GM19395 (cell line): Measurements from ENCODE around the gene PRR13.
"Not testable (repeated sequence)": the region's sequence is repeated elsewhere in the genome, so short reads cannot be mapped to it uniquely, and the experiment has no call there.

Experiments
- ATAC-seq: cut with Tn5 transposase; IDR thresholded peaks from one replicate; pipeline ENCODE4 v1.9.1; 2021; ENCODE audit warnings: mild to moderate bottlenecking, moderate library complexity; ENCODE audit not compliant: unreplicated experiment

PRR13 gene

DNA sequence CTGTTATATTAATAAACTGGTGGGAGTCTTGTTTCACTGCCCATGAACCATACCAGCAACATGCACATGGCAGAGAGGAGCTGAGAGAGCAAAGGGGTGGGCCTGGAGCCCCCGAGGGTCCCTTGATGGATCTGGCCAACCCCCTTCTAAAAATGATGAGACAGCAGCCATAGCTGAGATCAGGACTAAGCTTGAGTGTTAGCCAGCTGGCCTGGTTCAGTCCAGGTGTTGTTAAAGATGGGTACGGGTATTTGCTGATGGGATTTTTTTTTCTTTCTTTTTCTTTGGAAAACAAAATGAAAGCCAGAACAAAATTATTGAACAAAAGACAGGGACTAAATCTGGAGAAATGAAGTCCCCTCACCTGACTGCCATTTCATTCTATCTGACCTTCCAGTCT, 26.3 kb downstream of the PRR13 start:
- ATAC-seq = no peak

DNA sequence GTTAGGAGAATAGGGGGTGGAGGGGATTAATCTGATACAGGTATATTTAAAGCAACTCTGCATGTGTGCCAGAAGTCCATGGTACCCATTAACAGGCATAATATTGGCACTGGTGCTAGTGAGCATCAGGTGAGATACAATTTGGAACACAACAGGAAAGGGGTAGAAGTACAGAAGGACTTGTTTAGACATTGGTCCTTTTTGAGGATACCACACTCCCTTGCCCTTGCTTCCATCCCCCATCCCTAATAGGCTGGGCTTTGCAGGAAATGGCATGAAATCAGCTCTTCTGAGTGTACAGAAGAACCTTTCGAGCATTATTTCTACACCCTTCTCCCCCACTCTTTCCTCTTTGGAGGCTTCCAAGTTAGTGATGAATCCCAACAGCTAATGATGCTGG, 26.7 kb downstream of the PRR13 start:
- ATAC-seq = no peak

DNA sequence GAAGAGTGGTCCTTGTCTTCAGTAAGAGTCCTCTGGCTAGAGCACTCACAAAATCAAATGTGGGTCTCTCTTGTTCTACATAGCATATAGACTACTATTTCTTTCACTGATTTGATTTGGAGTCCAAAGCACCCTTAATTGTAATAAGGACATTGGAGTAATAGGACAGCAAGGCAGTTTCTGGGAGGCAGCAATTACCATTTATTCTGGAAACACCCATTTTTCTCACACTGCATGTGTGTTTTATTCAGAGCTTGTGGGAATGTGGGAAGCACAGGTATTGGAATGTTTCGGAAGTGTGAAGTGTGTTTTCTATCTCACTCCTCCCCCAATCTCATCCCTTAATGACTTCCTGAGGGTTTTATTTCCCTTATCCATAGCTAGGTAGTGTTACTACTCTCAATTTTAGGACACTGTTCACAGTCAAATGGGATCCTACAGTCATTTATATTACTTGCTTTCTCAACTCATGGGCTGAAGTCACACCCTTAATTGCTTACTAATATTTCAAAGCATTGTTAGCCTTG, 30.6 kb downstream of the PRR13 start:
- no peak for ATAC-seq

- ATAC-seq = no peak
Measured at GRCh38 chr12:53474077-53474476, 32.5 kb downstream of the PRR13 start.

- ATAC-seq = no peak
Measured at GRCh38 chr12:53474819-53475218, 33.3 kb downstream of the PRR13 start.

- no peak for ATAC-seq
Measured at GRCh38 chr12:53476769-53477209, 35.3 kb downstream of the PRR13 start.

DNA sequence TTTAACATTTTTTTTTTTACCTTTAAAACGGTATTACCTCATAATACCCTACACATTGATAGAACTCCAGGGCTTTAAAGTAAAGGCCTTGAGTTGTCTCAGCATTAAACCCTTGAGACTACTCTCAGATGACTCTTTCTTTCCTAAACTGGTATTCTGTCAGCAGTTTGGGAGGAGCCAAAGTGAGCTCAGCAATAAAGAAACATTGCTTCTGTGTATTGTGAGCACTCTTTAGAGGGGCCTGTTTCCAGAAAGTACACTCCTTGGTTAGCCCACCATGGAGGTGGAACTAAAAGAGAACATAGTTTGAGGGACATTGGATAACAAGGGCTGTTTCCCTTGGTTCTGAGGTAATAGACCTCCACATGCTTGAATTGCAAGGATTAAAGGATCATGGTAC, 37.3 kb downstream of the PRR13 start:
- no peak for ATAC-seq

DNA sequence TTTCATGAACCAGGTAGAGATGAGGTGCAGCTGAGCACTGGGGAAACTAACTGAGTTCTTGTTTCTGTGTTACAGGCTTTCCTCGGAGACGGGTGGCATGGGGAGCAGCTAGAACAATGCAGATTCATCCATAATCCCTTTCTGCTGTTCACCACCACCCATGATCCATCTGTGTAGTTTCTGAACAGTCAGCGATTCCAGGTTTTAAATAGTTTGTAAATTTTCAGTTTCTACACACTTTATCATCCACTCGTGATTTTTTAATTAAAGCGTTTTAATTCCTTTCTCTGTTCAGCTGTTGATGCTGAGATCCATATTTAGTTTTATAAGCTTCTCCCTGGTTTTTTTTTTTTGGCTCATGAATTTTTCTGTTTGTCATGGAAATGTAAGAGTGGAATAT, 37.8 kb downstream of the PRR13 start:
- no peak for ATAC-seq

GRCh38 chr12:53480491-53481442, 39.2 kb downstream of the PRR13 start:
- no peak for ATAC-seq

GRCh38 chr12:53481458-53481857, 39.9 kb downstream of the PRR13 start:
- not testable (repeated sequence) for ATAC-seq

GRCh38 chr12:53481939-53482586, 40.5 kb downstream of the PRR13 start:
- ATAC-seq = no peak

GRCh38 chr12:53482626-53483168, 41.2 kb downstream of the PRR13 start:
- ATAC-seq = no peak

DNA sequence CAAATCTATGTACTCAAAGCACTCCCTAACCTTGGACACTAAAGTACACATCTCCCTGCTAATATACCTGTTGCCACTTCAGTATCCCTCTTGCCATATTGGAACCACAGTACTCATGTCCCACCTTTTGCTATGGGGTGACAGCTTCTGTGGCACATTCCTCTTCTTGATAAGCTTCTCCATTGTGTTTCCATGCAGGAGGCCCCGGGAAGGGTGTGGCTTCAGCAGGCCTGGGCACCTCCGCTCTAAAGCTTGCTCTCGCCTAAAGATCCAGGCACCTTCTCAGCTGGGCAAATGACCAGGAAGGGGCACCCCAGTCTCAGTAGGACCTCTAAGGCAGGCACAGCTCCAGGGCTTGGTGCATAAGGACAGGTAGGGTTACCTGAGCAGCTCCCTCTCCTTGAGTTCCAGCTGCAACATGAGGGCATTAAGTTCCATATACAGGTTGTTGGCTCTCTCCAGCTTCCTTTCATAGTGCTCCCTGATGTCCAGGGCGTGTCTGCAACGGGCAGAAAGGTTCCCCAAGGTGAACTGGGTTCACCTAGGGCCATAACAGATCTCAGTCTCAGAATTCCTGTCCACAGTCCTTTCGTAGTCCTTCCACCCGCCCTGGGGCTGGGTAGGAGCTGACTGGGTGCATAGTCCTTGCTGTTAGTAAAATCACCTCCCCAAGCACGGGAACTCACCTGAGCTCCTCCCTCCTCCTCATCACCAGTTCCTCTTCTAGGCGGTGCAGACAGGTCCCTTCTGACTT, 41.9 kb downstream of the PRR13 start:
- no peak for ATAC-seq

GRCh38 chr12:53483979-53484377, 42.4 kb downstream of the PRR13 start:
- no peak for ATAC-seq

DNA sequence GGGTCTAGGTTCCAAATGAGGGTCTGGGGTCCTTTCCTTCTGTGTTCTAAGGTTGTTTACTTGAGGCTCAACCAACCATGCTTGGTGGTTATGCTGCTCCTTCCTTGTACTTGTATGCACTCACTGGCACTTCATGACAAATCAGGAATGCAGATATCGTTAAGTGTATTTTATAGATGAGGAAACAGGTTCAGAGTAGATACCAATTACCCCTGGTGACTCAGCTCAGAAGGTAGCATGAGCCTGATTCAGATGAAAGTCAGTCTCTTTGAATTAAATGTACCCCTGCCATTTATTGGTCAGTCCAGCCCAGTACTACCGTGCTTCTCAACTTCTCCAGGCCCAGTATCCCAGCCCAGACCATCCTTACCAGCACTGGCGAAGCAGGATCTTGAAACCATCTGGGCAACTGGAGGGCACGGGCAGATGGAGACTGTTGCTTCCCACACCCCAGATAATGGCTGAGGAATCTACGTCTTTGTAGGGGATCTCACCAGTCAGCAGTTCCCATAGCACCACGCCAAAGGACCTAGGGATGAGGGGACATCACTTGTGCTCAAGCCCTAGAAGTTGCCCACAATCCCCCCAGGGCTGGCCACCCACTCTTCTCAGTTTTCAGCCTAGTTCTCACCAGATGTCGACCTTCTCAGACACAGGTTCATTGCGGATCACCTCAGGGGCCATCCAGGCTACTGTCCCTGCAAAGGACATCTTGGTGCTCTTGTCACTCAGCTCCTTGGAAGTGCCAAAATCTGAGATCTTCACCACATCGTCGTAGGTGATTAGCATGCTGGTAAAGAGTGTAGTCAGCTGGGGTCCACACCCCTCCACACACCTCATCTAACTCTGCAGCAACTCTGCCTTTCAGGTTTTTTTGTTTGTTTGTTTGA, 43.4 kb downstream of the PRR13 start:
- ATAC-seq = no peak

DNA sequence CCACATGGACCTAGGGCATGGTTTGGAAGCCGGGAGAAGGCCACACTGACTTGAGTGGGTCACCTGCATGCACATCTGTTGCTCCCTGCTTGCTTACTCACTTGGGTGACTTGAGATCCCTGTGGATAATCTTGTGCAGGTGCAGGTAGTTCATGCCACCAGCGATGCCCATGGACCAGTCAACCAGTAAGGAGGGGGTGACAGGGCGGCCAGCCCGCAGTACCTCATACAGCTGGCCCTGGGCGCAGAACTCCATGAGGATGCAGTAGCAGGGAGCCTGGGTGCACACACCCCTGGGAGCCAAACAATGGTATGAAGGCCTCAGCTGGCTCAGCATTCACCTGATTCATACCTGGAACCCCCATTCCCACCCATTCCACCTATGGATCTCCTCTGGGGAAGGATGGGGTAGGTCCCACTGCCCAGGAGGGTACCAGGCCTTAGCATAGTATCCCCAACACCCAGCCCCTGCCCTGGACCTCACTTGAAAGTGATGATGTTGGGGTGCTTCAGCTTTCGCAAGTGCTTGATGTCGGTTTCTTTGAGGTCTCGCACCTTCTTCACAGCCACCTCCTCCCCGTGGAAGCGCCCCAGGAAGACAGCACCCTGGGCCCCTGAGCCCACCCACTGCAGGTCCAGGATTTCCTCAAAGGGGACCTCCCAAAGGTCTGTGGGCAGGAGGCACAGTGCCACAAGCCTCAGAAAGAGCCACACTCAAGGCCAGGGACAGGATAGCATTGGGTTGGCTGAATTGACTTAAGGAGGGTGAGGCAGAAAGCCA, 44.6 kb downstream of the PRR13 start:
- ATAC-seq = no peak

- no peak for ATAC-seq
Measured at GRCh38 chr12:53486736-53487487, 45.4 kb downstream of the PRR13 start.

GRCh38 chr12:53489242-53489864, 47.8 kb downstream of the PRR13 start:
- ATAC-seq = no peak
